Lower leg skin (tissue), 4 donors: ENCODE data around the gene LMO1. TPM values are rescaled to one million over a fixed set of nuclear protein-coding genes. Genes with fewer than 3 reads are reported as not detected.

Experiments used
- DNase-seq, 2 donors: peaks; one replicate each; pipeline ENCODE4 v3.0.0-alpha.2; 2019; ENCODE audit warnings: low spot score in 2 of 2
- H3K4me3 ChIP-seq: fragments of 200-600 bp; sonication (generic); 2 replicates; pipeline ENCODE4 v1.5.1; 2017; ENCODE audit warnings: mild to moderate bottlenecking, low read depth; ENCODE audit not compliant: poor library complexity, severe bottlenecking
- CTCF ChIP-seq, 3 donors: fragments of 450-650 bp; IDR thresholded peaks; one replicate each; pipeline ENCODE4 v1.5.1; 2016; ENCODE audit warnings: antibody characterized with exemption in 3 of 3, mild to moderate bottlenecking in 3 of 3, moderate library complexity in 2 of 3
- POLR2A ChIP-seq, 2 donors: fragments of 450-650 bp; IDR thresholded peaks; one replicate each; pipeline ENCODE4 v1.6.1; 2016 to 2017; ENCODE audit warnings: antibody characterized with exemption in 2 of 2, mild to moderate bottlenecking in 1 of 2, moderate library complexity in 1 of 2
- WGBS, 2 donors: methylation state at CpG; one replicate each; pipeline ENCODE4 v1.1.5; 2018; 5-methylcytosine and 5-hydroxymethylcytosine counted together
- intact Hi-C: fragments of 100-400 bp; cut with DNase I; formaldehyde crosslinking; loops from one replicate; pipeline ENCODE4 v1.15.0; 2023; ENCODE audit warnings: low total_unique reads
- total RNA-seq, 4 donors: library from RNA; depleted of rRNA; stranded (reverse); fragments of >200 nt; gene quantifications; one replicate each; pipeline ENCODE4 v1.1.0, GENCODE V29; 2016

LMO1 gene
- total RNA-seq, 4 donors from 2014 or later: 7.0 to 19.3 (median 8.4) TPM

- H3K4me3 ChIP-seq: no peak overlapping the region
- 64 to 76% methylated on average over 9 of the region's 9 CpGs for WGBS, 2 donors
- intact Hi-C loops: no loop called here
- no peak for TF ChIP-seq CTCF (IDR thresholded peaks at IDR 0.05)
- DNase-seq: no peak
Measured at GRCh38 chr11:8232849-8233606, 30.6 kb downstream of the LMO1 start.

GRCh38 chr11:8232414-8232813 is 31.3 kb downstream of the LMO1 start:
- H3K4me3 ChIP-seq: no peak overlapping the region
- intact Hi-C loops: no loop called here
- WGBS, 2 donors: 82 to 96% methylated on average over 5 of the region's 5 CpGs
- no peak for TF ChIP-seq POLR2A (IDR thresholded peaks at IDR 0.05)
- no peak for TF ChIP-seq CTCF (IDR thresholded peaks at IDR 0.05)
- DNase-seq: no peak

GRCh38 chr11:8231979-8232378 is 31.7 kb downstream of the LMO1 start:
- H3K4me3 ChIP-seq: no peak overlapping the region
- intact Hi-C loops: no loop called here
- 76 to 85% methylated on average over 4 to 5 of the region's 5 CpGs for whole genome bisulfite sequencing, 2 donors
- TF ChIP-seq POLR2A (IDR thresholded peaks at IDR 0.05): no peak
- TF ChIP-seq CTCF (IDR thresholded peaks at IDR 0.05): no peak
- no peak for DNase-seq

- H3K4me3 ChIP-seq: no peak overlapping the region
- 74 to 77% methylated on average over 21 of the region's 21 CpGs for WGBS, 2 donors
- intact Hi-C loops: no loop called here
- TF ChIP-seq CTCF (IDR thresholded peaks at IDR 0.05) (no peak), POLR2A (IDR thresholded peaks at IDR 0.05) (no peak)
- DNase-seq: no peak
Measured at GRCh38 chr11:8230921-8231847, 32.5 kb downstream of the LMO1 start.

GRCh38 chr11:8230178-8230859 is 33.4 kb downstream of the LMO1 start:
- TF ChIP-seq POLR2A (IDR thresholded peaks at IDR 0.05) (no peak), CTCF (IDR thresholded peaks at IDR 0.05) (no peak)
- no peak overlapping the region for H3K4me3 ChIP-seq
- no peak for DNase-seq
- intact Hi-C loops: no loop called here
- WGBS, 2 donors: 74 to 81% methylated on average over 22 of the region's 22 CpGs
